HT-29 (cell line): ENCODE data around the gene YPEL2. TPM values are rescaled to one million over a fixed set of nuclear protein-coding genes. Genes with fewer than 3 reads are reported as not detected.

Experiments used
- DNase-seq: peaks from one replicate; pipeline ENCODE4 v3.0.0-alpha.2; 2015; ENCODE audit warnings: low spot score
- small RNA-seq: library from RNA; depleted of rRNA; stranded (forward); fragments of <200 nt; gene quantifications from one replicate; pipeline ENCODE3, GENCODE V24; 2014
- total RNA-seq: library from RNA; depleted of rRNA; stranded (reverse); fragments of >200 nt; shearing (Covaris generic); gene quantifications from 2 replicates; pipeline ENCODE4 v1.2.3, GENCODE V29; 2014; rRNA removed

Gene YPEL2
- total RNA-seq, 1 experiment from 2014 or later: 13.4 TPM

GRCh38 chr17:59428916-59429485 is 97.5 kb downstream of the YPEL2 start:
- DNase-seq: no peak

GRCh38 chr17:59431601-59432000 is 100.1 kb downstream of the YPEL2 start:
- DNase-seq: no peak

- DNase-seq: no peak
Measured at GRCh38 chr17:59432657-59433056, 101.2 kb downstream of the YPEL2 start.

- DNase-seq: no peak
Measured at GRCh38 chr17:59433586-59433985, 102.1 kb downstream of the YPEL2 start.

GRCh38 chr17:59434429-59434828 is 103.0 kb downstream of the YPEL2 start:
- DNase-seq: no peak

GRCh38 chr17:59435238-59435637 is 103.8 kb downstream of the YPEL2 start:
- DNase-seq: no peak

- no peak for DNase-seq
Measured at GRCh38 chr17:59436900-59437299, 105.4 kb downstream of the YPEL2 start.

- no peak for DNase-seq
Measured at GRCh38 chr17:59437791-59438281, 106.4 kb downstream of the YPEL2 start.

- DNase-seq: no peak
Measured at GRCh38 chr17:59439262-59439661, 107.8 kb downstream of the YPEL2 start.

- no peak for DNase-seq
Measured at GRCh38 chr17:59439741-59440211, 108.3 kb downstream of the YPEL2 start.

GRCh38 chr17:59440757-59441463 is 109.5 kb downstream of the YPEL2 start:
- peak; percentile 95 for DNase-seq

- no peak for DNase-seq
Measured at GRCh38 chr17:59441464-59442096, 110.1 kb downstream of the YPEL2 start.

GRCh38 chr17:59443106-59443505 is 111.7 kb downstream of the YPEL2 start:
- no peak for DNase-seq

Small RNAs within 50 kb of the gene (small RNA-seq; reads per million reads assigned to genes)
- gene MIR4729: not detected

Other genes with a start within 250 kb of the YPEL2 start
- gene TRIM37, start 224.8 kb upstream of the YPEL2 start, total RNA-seq: 18.0 and 21.7 TPM in 2 replicates
- gene SKA2, start 176.5 kb upstream of the YPEL2 start, total RNA-seq: 43.5 and 47.0 TPM in 2 replicates
- gene PRR11, start 175.9 kb upstream of the YPEL2 start, total RNA-seq: 9.7 and 10.0 TPM in 2 replicates
- gene SMG8, start 121.6 kb upstream of the YPEL2 start, total RNA-seq: 8.7 and 10.5 TPM in 2 replicates
- 0.65 TPM in 1 of 2 replicates, not detected in the other for gene GDPD1, start 111.1 kb upstream of the YPEL2 start, total RNA-seq
- gene DHX40, start 234.0 kb downstream of the YPEL2 start, total RNA-seq: 16.9 and 18.5 TPM in 2 replicates